Stomach (tissue), 4 donors: ENCODE measurements around the gene HSPA4.

Source experiments
- CTCF ChIP-seq, 7 experiments: fragments of 450-650 bp in 4 of 7; fragments of 200-600 bp in 3 of 7; sonication (generic) in 3 of 7; IDR thresholded peaks; one replicate each; pipeline ENCODE4 v1.5.1; 2016 to 2019; ENCODE audit warnings: antibody characterized with exemption in 7 of 7, control low read depth in 2 of 7, mild to moderate bottlenecking in 1 of 7
- POLR2A ChIP-seq, 4 donors: fragments of 450-650 bp; IDR thresholded peaks; one replicate each; pipeline ENCODE4 v1.6.1; 2016; ENCODE audit warnings: antibody characterized with exemption in 4 of 4, control low read depth in 2 of 4, mild to moderate bottlenecking in 1 of 4, moderate library complexity in 1 of 4

DNA sequence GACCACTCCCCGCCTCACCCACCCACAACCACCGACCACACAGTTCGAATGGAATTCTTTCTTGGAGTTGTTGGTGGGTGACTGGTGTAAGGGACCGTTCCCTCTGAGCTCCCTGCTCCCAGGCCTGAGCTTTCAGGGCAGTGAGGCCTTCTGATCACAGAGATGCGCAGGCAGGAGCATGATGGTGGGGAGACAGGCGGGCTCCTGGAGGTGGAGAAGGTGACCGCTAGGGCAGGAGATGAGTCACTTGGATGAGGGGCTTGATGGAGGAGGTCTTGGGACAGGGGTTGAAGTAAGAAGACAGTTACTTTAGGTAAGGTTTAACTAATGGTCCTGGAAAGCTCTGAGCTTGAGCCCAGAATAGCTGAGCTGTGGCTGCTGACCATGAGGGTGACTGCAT lies 88.5 kb downstream of the HSPA4 start:
- TF ChIP-seq POLR2A (IDR thresholded peaks at IDR 0.05), result no peak
- TF ChIP-seq CTCF (IDR thresholded peaks at IDR 0.05), result no peak
